ENCODE measurements around the gene IL1RAPL2. TPM values are rescaled to one million over a fixed set of nuclear protein-coding genes. Genes with fewer than 3 reads are reported as not detected.

IL1RAPL2 gene
- polyA plus RNA-seq, 3 donors: not detected

GRCh38 chrX:105211066-105211575, 645.1 kb downstream of the IL1RAPL2 start:
- intact Hi-C loops (cut with micrococcal nuclease): no loop called here
- Mint-ChIP-seq H3K36me3 (no peaks in the 10 kb centered on the region), H3K9me3 (peaks cover 0 to 9% (median 3%) of the 10 kb centered on the region in 7 donors), H3K27me3 (ENCODE audit: low read depth in 3 of 3) (peaks cover 0 to 4% (median 0%) of the 10 kb centered on the region in 3 donors), H3K4me1 (no peaks in the 10 kb centered on the region), H3K27ac (no peak overlapping the region), H3K4me3 (no peak overlapping the region)
- no peak overlapping the region for H3K27ac ChIP-seq (ENCODE audit: low read depth in 1 of 2, low read length in 2 of 2)
- H2AFZ ChIP-seq (ENCODE audit: insufficient read depth, low read depth, low read length, poor library complexity, severe bottlenecking): no peak overlapping the region
- no peak overlapping the region for H3K4me2 ChIP-seq (replicated peaks; ENCODE audit: extremely low read depth, low read length, poor library complexity, severe bottlenecking)
- no peaks in the 10 kb centered on the region for H3K27me3 ChIP-seq (ENCODE audit: control insufficient read depth in 2 of 2, insufficient read depth in 2 of 2, low read length in 2 of 2)
- H3K79me2 ChIP-seq (ENCODE audit: insufficient read depth, low read length): no peaks in the 10 kb centered on the region
- no peak for DNase-seq
- H3K4me1 ChIP-seq (ENCODE audit: control insufficient read depth in 1 of 2, insufficient read depth in 2 of 2, low read length in 2 of 2): no peaks in the 10 kb centered on the region
- no peaks in the 10 kb centered on the region for H3K9me3 ChIP-seq (replicated peaks in 1 of 2; ENCODE audit: control insufficient read depth in 1 of 2, insufficient read depth in 1 of 2, low read length in 2 of 2)
- no peaks in the 10 kb centered on the region for H4K20me1 ChIP-seq (ENCODE audit: insufficient read depth, low read length)
- TF ChIP-seq, protein P1, sequence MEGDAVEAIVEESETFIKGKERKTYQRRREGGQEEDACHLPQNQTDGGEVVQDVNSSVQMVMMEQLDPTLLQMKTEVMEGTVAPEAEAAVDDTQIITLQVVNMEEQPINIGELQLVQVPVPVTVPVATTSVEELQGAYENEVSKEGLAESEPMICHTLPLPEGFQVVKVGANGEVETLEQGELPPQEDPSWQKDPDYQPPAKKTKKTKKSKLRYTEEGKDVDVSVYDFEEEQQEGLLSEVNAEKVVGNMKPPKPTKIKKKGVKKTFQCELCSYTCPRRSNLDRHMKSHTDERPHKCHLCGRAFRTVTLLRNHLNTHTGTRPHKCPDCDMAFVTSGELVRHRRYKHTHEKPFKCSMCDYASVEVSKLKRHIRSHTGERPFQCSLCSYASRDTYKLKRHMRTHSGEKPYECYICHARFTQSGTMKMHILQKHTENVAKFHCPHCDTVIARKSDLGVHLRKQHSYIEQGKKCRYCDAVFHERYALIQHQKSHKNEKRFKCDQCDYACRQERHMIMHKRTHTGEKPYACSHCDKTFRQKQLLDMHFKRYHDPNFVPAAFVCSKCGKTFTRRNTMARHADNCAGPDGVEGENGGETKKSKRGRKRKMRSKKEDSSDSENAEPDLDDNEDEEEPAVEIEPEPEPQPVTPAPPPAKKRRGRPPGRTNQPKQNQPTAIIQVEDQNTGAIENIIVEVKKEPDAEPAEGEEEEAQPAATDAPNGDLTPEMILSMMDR (IDR thresholded peaks at IDR 0.05): no peak
- no peaks in the 10 kb centered on the region for H3K36me3 ChIP-seq (replicated peaks in 1 of 2; ENCODE audit: control insufficient read depth in 1 of 2, insufficient read depth in 2 of 2, low read length in 2 of 2)
- no CpG with 5 or more reads among the region's 3 CpGs for WGBS (ENCODE audit: insufficient coverage)
- no peak overlapping the region for H3K4me3 ChIP-seq (replicated peaks in 1 of 3; ENCODE audit: low read depth in 2 of 3, low read length in 3 of 3)
- H3K9ac ChIP-seq (ENCODE audit: insufficient read depth, low read length, poor library complexity, severe bottlenecking): no peak overlapping the region

GRCh38 chrX:105219454-105220401, 653.7 kb downstream of the IL1RAPL2 start:
- Mint-ChIP-seq H3K36me3 (no peaks in the 10 kb centered on the region), H3K27ac (no peak overlapping the region), H3K27me3 (ENCODE audit: low read depth in 3 of 3) (peaks cover 0 to 3% (median 0%) of the 10 kb centered on the region in 3 donors), H3K4me3 (no peak overlapping the region), H3K4me1 (no peaks in the 10 kb centered on the region), H3K9me3 (peaks cover 0 to 20% (median 6%) of the 10 kb centered on the region in 7 donors)
- H3K27me3 ChIP-seq (ENCODE audit: control insufficient read depth in 2 of 2, insufficient read depth in 2 of 2, low read length in 2 of 2): no peaks in the 10 kb centered on the region
- no peak overlapping the region for H3K4me2 ChIP-seq (replicated peaks; ENCODE audit: extremely low read depth, low read length, poor library complexity, severe bottlenecking)
- no peaks in the 10 kb centered on the region for H3K4me1 ChIP-seq (ENCODE audit: control insufficient read depth in 1 of 2, insufficient read depth in 2 of 2, low read length in 2 of 2)
- no peaks in the 10 kb centered on the region for H3K79me2 ChIP-seq (ENCODE audit: insufficient read depth, low read length)
- H3K36me3 ChIP-seq (replicated peaks in 1 of 2; ENCODE audit: control insufficient read depth in 1 of 2, insufficient read depth in 2 of 2, low read length in 2 of 2): no peaks in the 10 kb centered on the region
- no peak overlapping the region for H2AFZ ChIP-seq (ENCODE audit: insufficient read depth, low read depth, low read length, poor library complexity, severe bottlenecking)
- TF ChIP-seq, protein P1 (IDR thresholded peaks at IDR 0.05): no peak
- H3K9me3 ChIP-seq (replicated peaks in 1 of 2; ENCODE audit: control insufficient read depth in 1 of 2, insufficient read depth in 1 of 2, low read length in 2 of 2): peaks cover 0 to 14% of the 10 kb centered on the region in 2 donors
- 96% methylated on average over 10 of the region's 26 CpGs for WGBS (ENCODE audit: insufficient coverage)
- intact Hi-C loops (cut with micrococcal nuclease): no loop called here
- no peak overlapping the region for H3K4me3 ChIP-seq (replicated peaks in 1 of 3; ENCODE audit: low read depth in 2 of 3, low read length in 3 of 3)
- H3K27ac ChIP-seq (ENCODE audit: low read depth in 1 of 2, low read length in 2 of 2): no peak overlapping the region
- no peaks in the 10 kb centered on the region for H4K20me1 ChIP-seq (ENCODE audit: insufficient read depth, low read length)
- no peak overlapping the region for H3K9ac ChIP-seq (ENCODE audit: insufficient read depth, low read length, poor library complexity, severe bottlenecking)
- DNase-seq: no peak
